GM20431 (cell line): ENCODE measurements around the gene EIF3B.
"Not testable (repeated sequence)": the region's sequence is repeated elsewhere in the genome, so short reads cannot be mapped to it uniquely, and the experiment has no call there.

ENCODE experiments used
- in situ Hi-C: fragments of 300-500 bp; cut with MseI, MboI; formaldehyde crosslinking; loops from one replicate; pipeline ENCODE4 v1.15.0; 2020; ENCODE audit warnings: low sequenced_read_pairs; ENCODE audit not compliant: unreplicated experiment

The EIF3B gene

DNA sequence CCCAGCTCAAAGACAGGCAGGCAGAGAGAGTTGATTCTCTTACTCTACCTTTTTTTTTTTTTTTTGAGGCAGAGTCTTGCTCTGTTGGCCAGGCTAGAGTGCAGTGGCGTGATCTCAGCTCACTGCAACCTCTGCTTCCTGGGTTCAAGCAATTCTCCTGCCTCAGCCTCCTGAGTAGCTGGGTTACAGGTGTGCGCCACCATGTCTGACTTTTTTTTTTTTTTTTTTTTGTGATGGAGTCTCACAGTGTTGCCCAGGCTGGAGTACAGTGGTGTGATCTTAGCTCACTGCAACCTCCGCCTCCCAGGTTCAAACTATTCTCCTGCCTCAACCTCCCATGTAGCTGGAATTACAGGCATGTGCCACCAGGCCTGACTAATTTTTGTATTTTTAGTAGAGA is 62.6 kb downstream of the EIF3B start:
- in situ Hi-C loops, result not testable (repeated sequence)

DNA sequence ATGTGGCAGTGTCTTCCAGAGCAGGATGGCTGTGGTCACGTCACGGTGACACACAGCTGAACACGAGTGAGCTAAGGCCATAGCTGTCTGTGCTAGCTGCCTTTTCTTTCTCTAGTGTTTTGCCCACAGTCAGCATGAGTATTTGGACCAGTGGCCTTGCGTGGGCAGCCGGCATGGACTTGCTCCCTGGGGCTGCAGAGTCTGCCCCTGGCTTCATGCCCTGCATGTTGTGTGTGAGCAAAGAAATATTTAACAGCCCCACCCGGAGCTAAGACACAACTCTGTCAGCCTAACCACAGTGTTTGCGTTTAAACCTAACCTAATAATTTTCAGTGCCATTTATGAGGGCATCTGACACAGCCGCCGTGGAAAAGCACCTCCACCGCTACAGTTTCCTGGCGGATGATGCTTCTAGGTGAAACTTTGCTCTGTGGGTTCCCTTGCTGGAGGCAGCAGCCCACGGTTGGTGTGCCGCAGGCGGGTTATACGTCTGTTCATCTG is 63.4 kb downstream of the EIF3B start:
- in situ Hi-C loops, result no loop called here

DNA sequence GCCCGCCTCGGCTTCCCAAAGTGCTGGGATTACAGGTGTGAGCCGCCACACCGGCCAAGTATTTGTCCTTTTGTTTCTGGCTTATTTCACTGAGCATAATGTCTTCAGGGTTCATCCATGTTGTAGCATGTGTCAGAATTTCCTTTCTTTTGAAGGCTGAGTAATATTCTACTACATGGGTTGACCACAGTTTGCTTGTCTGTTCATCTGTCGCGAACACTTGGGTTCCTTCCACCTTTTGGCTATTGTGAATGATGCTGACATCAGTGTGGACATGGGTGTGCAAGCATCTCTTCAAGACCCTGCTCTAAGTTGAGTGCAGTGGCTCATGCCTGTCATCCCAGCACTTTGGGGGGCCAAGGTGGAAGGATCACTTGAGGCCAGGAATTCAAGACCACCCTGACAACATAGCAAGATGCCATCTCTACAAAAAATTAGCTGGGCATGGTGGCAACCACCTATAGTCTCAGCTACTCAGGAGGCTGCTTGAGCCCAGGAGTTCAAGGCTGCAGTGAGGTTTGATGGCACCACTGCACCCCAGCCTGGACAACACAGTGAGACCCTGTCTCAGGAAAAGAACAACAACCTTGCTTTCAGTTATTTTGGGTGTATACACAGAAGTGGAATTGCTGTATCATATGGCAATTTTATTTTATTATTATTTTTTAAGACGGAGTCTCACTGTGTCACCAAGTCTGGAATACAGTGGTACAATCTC is 65.7 kb downstream of the EIF3B start:
- in situ Hi-C loops, result no loop called here

DNA sequence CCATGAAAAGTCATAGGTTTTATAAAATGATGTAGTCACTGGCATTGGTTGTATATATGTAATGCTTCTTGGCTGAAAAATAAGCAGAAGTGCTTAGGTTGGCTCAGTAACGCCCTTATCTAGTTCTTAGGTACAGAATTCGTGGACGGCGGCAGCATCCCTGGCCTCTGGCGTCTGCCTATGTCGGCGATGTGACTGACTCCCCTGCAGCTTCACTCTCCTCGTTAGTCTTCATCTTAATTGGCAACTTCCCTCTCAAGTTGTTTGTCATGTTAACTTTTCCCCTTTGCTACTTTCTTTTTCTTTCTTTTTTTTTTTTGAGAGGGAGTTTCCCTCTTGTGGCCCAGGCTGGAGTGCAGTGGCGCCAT is 67.3 kb downstream of the EIF3B start:
- in situ Hi-C loops, result no loop called here

DNA sequence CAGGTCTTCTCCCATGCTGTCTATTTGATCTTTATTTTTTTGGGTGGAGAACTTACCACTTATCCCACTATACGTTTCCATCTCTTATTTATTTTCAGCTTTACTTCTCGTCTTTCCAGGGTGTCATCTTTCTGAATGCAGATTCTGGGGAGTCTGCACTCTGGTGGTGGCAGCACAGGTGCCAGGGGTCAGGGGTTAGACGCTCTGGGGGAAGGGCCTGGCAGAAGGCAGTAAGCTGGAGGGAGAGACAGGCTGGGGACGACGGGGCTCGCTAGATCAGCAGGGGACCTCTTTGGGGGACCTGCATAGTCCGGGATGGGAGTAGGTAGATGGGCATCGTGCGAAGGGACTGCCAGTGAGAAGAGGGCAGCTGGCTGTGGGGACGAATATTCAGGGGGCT is 71.1 kb downstream of the EIF3B start:
- in situ Hi-C loops, result no loop called here
